GM18519 (cell line): ENCODE measurements around the gene TMPRSS2.

ENCODE experiments used
- ATAC-seq: cut with Tn5 transposase; IDR thresholded peaks from one replicate; pipeline ENCODE4 v1.9.1; 2021; ENCODE audit warnings: mild to moderate bottlenecking, moderate library complexity; ENCODE audit not compliant: unreplicated experiment, low FRiP score

The TMPRSS2 gene

GRCh38 chr21:41510500-41510899, 2.5 kb upstream of the TMPRSS2 start:
- ATAC-seq = no peak

GRCh38 chr21:41509733-41510132, 1.8 kb upstream of the TMPRSS2 start:
- no peak for ATAC-seq

GRCh38 chr21:41509145-41509496, 1.2 kb upstream of the TMPRSS2 start:
- ATAC-seq = no peak

- no peak for ATAC-seq
Observed at GRCh38 chr21:41508415-41509144, 622 bp upstream of the TMPRSS2 start.

- no peak for ATAC-seq
Observed at GRCh38 chr21:41506611-41507520, 1.1 kb downstream of the TMPRSS2 start.

GRCh38 chr21:41506005-41506594, 1.9 kb downstream of the TMPRSS2 start:
- ATAC-seq = no peak

- no peak for ATAC-seq
Observed at GRCh38 chr21:41504030-41504429, 3.9 kb downstream of the TMPRSS2 start.

GRCh38 chr21:41503331-41503730, 4.6 kb downstream of the TMPRSS2 start:
- no peak for ATAC-seq

GRCh38 chr21:41501919-41502318, 6.0 kb downstream of the TMPRSS2 start:
- ATAC-seq = no peak

GRCh38 chr21:41500931-41501381, 7.0 kb downstream of the TMPRSS2 start:
- no peak for ATAC-seq

GRCh38 chr21:41500363-41500762, 7.6 kb downstream of the TMPRSS2 start:
- ATAC-seq = no peak

- no peak for ATAC-seq
Observed at GRCh38 chr21:41499920-41500319, 8.0 kb downstream of the TMPRSS2 start.

GRCh38 chr21:41497788-41498187, 10.2 kb downstream of the TMPRSS2 start:
- ATAC-seq = no peak

GRCh38 chr21:41497008-41497407, 10.9 kb downstream of the TMPRSS2 start:
- ATAC-seq = no peak

GRCh38 chr21:41494242-41494641, 13.7 kb downstream of the TMPRSS2 start:
- ATAC-seq = no peak

GRCh38 chr21:41491412-41491811, 16.5 kb downstream of the TMPRSS2 start:
- no peak for ATAC-seq

- ATAC-seq = no peak
Observed at GRCh38 chr21:41490330-41490729, 17.6 kb downstream of the TMPRSS2 start.

- no peak for ATAC-seq
Observed at GRCh38 chr21:41489329-41489728, 18.6 kb downstream of the TMPRSS2 start.

GRCh38 chr21:41488080-41488479, 19.9 kb downstream of the TMPRSS2 start:
- ATAC-seq = no peak

- no peak for ATAC-seq
Observed at GRCh38 chr21:41487082-41487481, 20.9 kb downstream of the TMPRSS2 start.

GRCh38 chr21:41483973-41484372, 24.0 kb downstream of the TMPRSS2 start:
- ATAC-seq = no peak
